NK-92 treated with Interleukin-12 subunit alpha and Interleukin-12 subunit beta, amount 100 ng/mL, for 24 hours (cell line): ENCODE measurements around the gene KIAA0513.

Experiments
- DNase-seq: peaks from one replicate; lab custom pipeline; 2025; lab: John Stamatoyannopoulos, UW

The KIAA0513 gene

DNA sequence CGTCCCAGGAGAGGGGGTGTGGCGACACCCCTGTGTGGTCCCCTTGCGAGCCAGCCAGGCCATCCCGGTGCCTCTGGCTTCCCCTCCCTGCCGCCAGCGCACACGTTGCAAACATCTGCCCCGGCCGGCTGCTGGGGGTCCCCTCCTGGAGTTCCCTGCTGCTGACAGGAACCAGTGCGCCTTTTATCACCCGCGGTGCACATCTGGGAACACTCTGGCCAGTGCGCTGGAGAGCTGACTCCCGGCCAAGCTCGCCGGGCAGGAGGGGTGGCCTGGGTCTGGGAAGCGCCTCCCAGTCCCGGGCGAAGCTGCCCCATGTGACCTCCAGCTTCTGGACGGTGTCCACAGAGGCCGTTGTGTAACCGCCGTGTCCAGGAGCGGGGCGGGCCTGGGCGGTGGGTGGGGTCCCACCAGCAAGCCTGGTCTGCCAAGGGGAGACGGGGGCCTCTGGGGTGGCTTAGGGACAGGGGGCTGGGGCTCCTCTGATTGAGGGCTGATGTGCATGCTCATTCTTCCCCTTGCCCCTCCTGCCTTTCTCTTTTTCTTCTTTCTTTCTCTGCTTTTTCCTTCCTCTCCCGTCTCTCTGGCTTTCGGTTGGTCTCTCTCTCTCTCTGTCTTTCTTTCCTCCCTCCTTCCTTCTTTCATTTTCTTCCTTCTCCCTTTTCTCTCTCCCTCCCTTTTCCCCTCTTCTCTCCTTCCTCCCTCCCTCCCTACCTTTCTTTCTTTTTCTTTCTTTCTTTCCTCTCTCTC lies 109.9 kb downstream of the KIAA0513 start:
- DNase-seq = no peak

DNA sequence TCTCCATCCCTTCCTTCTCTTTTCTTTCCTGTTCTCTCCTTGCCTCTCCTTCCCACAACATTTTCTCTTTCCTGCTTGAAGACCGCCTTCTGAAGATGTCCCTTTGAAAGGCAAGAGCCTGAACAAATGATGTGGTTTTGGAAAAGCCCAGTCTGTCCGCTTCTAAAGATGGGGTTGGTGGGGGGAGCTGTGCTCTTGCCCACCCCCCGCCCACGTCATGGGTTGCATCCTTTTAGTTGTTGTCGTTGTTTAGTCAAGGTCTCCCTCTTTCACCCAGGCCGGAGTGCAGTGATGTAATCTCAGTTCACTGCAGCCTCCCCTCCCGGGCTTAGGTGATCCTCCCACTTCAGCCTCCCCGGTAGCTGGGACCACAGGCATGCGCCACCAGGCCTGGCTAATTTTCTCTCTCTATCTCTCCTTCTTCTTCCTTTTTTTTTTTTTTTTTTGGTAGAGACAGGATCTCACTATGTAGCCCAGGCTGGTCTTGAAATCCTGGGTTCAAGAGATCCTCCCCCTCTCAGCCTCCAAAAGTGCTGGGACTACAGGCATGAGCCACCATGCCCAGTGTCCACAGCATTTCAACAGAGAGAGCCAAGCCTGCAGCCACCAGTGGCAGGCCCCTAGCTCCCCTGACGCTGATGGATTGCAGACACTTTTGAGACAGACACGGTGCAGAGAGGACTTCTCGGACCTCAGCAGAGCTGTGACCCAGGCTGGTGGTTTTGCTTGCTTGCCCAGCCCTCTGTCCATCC lies 110.7 kb downstream of the KIAA0513 start:
- DNase-seq = no peak

DNA sequence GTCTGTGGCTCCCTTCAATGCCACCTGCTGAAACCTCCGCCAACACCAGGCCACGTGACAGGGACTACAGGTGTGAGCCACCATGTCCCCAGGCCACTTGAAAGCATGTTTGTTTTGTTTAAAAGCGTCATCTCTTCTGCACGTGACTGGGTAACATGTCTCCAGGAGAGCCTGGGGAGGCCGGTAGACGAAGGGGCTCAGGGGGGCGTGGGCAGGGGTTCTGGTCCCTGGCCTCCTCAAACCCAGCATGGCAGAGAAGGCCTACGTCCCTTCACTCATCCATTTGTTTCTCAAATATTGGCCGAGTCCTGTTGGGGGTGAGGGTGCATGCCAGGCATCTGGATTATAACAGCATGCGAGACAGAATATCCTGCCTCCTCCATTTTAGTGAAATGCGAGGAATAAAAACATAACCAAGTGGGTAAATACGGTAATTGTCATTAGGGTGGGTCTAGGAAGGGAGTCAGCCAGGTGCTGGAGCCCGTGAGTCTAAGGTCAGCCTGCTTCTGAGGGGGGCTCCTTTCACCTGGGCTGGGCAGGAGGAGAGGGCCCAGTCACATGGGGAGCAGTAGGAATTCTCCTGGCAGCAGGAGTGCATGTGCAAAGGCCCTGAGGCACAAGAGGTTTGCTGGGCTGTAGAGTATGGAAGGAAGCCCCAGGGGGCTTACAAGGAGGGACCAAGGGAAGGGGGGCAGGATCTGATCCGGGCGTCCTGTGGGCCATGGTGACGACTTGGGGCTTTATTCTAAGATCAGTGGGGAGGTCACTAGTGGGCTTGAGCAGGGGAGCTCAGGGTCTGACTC lies 111.4 kb downstream of the KIAA0513 start:
- no peak for DNase-seq

DNA sequence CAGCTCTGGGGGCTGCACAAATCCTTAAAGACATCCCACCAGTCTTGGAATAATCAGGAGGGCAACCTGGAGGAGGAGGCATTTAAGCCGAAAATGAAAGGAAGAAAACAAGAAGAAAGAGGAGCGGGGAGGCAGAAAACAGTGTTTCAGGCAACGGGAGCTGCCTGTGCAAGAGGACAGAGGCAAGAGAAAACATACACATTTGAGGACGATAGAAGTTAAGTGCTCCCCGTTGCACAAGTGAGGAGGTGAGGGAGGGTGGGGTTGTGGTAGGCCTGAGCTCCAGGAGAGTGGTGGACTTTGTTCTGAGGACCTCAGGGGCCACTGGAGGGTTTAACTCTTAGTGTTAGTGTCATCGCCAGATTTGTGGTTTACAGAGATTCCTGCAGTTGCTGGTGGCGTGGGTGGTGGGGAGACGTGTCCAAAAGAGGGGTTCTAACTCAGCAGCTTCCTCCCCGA lies 112.3 kb downstream of the KIAA0513 start:
- no peak for DNase-seq

DNA sequence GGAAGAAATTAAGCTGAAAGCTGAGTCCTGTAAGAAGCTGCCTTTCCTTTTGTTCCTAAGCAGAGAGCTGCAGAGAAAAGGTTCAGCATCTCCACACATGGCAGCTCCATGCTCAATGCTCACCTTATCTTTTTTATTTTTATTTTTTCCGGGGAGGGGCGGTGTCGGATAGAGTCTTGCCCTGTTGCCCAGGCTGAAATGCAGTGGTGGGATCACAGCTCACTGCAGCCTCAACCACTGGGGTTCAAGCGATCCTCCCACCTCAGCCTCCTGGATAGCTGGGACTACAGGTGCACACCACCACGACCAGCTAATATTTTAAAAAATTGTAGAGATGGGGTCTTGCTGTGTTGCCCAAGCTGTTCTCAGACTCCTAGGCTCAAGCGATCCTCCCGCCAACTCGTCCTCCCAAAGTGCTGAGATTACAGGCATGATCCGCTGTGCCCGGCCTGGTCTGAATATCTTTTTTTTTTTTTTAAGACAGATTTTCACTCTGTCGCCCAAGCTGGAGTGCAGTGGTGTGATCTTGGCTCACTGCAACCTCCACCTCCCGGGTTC lies 112.9 kb downstream of the KIAA0513 start:
- DNase-seq = no peak

DNA sequence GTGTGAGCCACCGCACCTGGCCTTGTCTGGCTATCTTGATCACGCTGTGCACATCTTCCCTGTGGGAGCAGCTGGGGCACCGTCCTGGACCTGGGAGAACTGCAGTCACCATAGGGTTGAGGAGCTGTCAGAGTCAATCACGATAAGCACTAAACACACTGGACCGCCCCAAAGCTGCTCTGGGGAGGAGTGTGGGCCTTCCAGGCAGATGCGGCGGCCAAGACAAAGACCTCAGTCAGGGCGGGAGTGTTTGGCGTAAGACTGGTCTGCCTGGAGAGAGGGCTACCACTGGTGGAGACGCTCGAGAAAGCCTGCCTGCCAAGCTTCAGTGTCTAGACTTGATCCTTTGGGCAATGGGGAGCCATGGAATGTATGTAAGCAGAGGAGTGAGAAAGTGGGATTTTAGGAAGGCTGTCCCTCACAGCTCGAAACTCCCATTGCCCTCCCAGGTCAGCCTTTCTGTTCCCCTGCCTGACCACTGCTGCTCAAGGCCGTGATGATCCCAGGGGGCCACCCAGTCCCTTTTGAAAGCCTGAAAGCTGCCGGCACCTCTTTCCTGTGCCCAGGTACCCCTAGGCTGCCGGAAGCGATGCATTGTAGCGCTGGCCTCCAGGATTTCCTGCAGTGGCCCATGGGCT lies 114.0 kb downstream of the KIAA0513 start:
- DNase-seq = no peak

DNA sequence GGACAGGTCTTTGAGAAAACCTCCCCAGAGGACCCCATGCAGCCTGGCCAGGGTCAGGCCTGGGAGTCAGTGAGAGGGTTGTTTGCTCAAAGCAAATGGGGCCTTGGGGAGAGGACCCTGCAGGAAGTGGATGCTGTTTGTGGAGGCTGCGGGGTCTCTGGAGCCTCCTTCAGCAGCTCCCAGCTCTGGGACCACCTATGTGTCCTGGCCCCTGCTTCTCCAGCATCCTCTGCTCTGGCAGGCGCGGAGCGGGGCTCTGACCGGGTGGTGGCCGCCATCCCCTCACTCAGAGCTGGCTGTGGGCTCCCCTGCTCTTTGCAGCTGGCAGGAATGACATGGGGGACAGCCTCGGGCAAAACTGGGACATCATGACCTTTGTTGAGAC lies 114.5 kb downstream of the KIAA0513 start:
- no peak for DNase-seq

DNA sequence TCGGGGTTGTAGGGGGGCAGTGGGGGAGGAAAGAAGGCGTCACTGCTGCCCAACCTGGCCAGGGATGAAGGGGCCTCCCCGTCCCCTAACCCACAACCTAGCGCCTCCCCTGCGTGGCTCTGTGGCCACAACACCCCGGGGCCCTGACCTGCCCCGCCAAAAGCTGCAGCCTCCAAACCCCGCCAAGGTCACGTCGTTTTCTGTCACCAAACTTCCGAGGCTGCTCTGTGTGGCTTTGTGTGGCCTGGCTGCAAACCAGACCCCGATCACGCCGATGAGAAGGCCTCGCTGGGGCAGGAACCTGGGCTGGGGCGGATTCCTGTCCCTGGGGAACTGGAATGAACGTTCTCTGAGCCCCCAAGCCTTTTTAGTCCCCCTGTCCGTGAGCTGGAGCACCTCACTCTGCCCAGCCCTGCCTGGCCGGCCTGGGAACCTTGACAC lies 115.2 kb downstream of the KIAA0513 start:
- DNase-seq = no peak
